Activated B cell treated with CpG ODN at 0.5 μM for 24 hours (primary cell): ENCODE measurements around the gene MED1. TPM values are rescaled to one million over a fixed set of nuclear protein-coding genes. Genes with fewer than 3 reads are reported as not detected.
"Not testable (repeated sequence)": the region's sequence is repeated elsewhere in the genome, so short reads cannot be mapped to it uniquely, and the experiment has no call there.

Source experiments
- ATAC-seq: fragments of 200-7000 bp; cut with Tn5 transposase; one replicate; pipeline ENCODE4 v1.10.0; 2021; ENCODE audit warnings: low read depth, mild to moderate bottlenecking, moderate library complexity
- CTCF ChIA-PET: fragments of 350-600 bp; sonication (Branson Sonifier 250); formaldehyde crosslinking; loops from one replicate; lab custom pipeline; 2021; ENCODE audit warnings: antibody characterized with exemption; lab: Charles Lee
- POLR2A ChIA-PET: fragments of 350-600 bp; sonication (Branson Sonifier 250); formaldehyde crosslinking; loops from one replicate; lab custom pipeline; 2021; ENCODE audit warnings: antibody characterized with exemption; lab: Charles Lee
- DNase-seq: peaks from one replicate; pipeline ENCODE4 v3.0.0; 2022
- H3K27ac Mint-ChIP-seq: one replicate; pipeline ENCODE4 v1.8.0; 2020; ENCODE audit warnings: mixed read lengths
- H3K27me3 Mint-ChIP-seq: one replicate; pipeline ENCODE4 v1.8.0; 2021; ENCODE audit warnings: mixed read lengths
- H3K36me3 Mint-ChIP-seq: one replicate; pipeline ENCODE4 v1.8.0; 2021; ENCODE audit warnings: low read depth, mixed read lengths
- H3K4me1 Mint-ChIP-seq: one replicate; pipeline ENCODE4 v1.8.0; 2021; ENCODE audit warnings: mixed read lengths
- H3K4me3 Mint-ChIP-seq: one replicate; pipeline ENCODE4 v1.8.0; 2020; ENCODE audit warnings: mild to moderate bottlenecking, mixed read lengths
- H3K9me3 Mint-ChIP-seq: one replicate; pipeline ENCODE4 v1.8.0; 2020; ENCODE audit warnings: mixed read lengths
- CTCF ChIP-seq: fragments of 200-600 bp; IDR thresholded peaks from one replicate; pipeline ENCODE4 v1.8.0; 2022; ENCODE audit warnings: antibody characterized with exemption, mild to moderate bottlenecking
- intact Hi-C: fragments of 100-400 bp; cut with micrococcal nuclease; formaldehyde crosslinking; loops from one replicate; pipeline ENCODE4 v1.15.1; 2024
- total RNA-seq: library from RNA; stranded (reverse); gene quantifications from 2 replicates; pipeline ENCODE4 v1.2.3, GENCODE V29; 2022

MED1 gene
- total RNA-seq: 59.2 and 64.3 TPM in 2 replicates

GRCh38 chr17:39450847-39451581, at the start of gene MED1:
TSS of gene MED1 (minus strand) at chr17:39451263. CDS start at chr17:39451062, 201 bp downstream.
- CTCF ChIA-PET: interaction anchor here (1.3 kb wide), 1 partner anchor 10 kb away, joined by 5 read pairs; the partner anchor contains the start of gene CDK12
- POLR2A ChIA-PET: interaction anchor here (0.6 to 3.9 kb wide), 19 partner anchors 9 to 1127 kb away, joined by 3 to 253 read pairs (median 5); partner anchors contain the start of genes CDK12, FBXL20, FBXO47 and RPL19
- peaks cover 28% of the 10 kb centered on the region for H3K4me1 Mint-ChIP-seq
- intact Hi-C loops: loop anchor here (1.0 to 2.0 kb wide), 3 partner anchors 10 to 303 kb away; partner anchors contain the start of gene CDK12
- H3K27ac Mint-ChIP-seq: peak within 1 kb of the TSS; percentile 96
- H3K4me3 Mint-ChIP-seq: peak within 1 kb of the TSS; percentile 98
- TF ChIP-seq CTCF: no peak
- no peaks in the 10 kb centered on the region for H3K9me3 Mint-ChIP-seq
- peaks cover 23% of the 10 kb centered on the region for H3K36me3 Mint-ChIP-seq
- DNase-seq: peak; percentile 76
- peak; percentile 97 for ATAC-seq
- no peaks in the 10 kb centered on the region for H3K27me3 Mint-ChIP-seq

- CTCF ChIA-PET, intact Hi-C loops, H3K4me1 Mint-ChIP-seq, DNase-seq, H3K9me3 Mint-ChIP-seq, H3K27ac Mint-ChIP-seq, ATAC-seq, H3K4me3 Mint-ChIP-seq, H3K27me3 Mint-ChIP-seq: not testable (repeated sequence)
- POLR2A ChIA-PET: interaction anchor here (0.5 kb wide), 1 partner anchor 1240 kb away, joined by 3 read pairs; no protein-coding TSS in a partner anchor
- H3K36me3 Mint-ChIP-seq: peaks cover 67% of the 10 kb centered on the region
These were observed 45.9 kb upstream of the MED1 start for GRCh38 chr17:39496921-39497320.

- Mint-ChIP-seq H3K27me3 (no peaks in the 10 kb centered on the region), H3K4me3 (no peak overlapping the region), H3K4me1 (peaks cover 18% of the 10 kb centered on the region), H3K36me3 (peaks cover 45% of the 10 kb centered on the region), H3K27ac (no peak overlapping the region), H3K9me3 (no peaks in the 10 kb centered on the region)
- POLR2A ChIA-PET: interaction anchor here (0.7 kb wide), 1 partner anchor 493 kb away, joined by 3 read pairs; the partner anchor contains the start of gene PSMD3
- TF ChIP-seq CTCF: no peak
- CTCF ChIA-PET: no interaction called here
- ATAC-seq (no peak), DNase-seq (no peak)
- intact Hi-C loops: no loop called here
These were observed 36.9 kb upstream of the MED1 start for GRCh38 chr17:39487946-39488345.

GRCh38 chr17:39487490-39487889, 36.4 kb upstream of the MED1 start:
- DNase-seq, H3K27me3 Mint-ChIP-seq, intact Hi-C loops, H3K9me3 Mint-ChIP-seq, H3K27ac Mint-ChIP-seq, H3K4me3 Mint-ChIP-seq, CTCF ChIA-PET, ATAC-seq: not testable (repeated sequence)
- POLR2A ChIA-PET: interaction anchor here (0.7 kb wide), 1 partner anchor 493 kb away, joined by 3 read pairs; the partner anchor contains the start of gene PSMD3
- peaks cover 40% of the 10 kb centered on the region for H3K36me3 Mint-ChIP-seq
- peaks cover 18% of the 10 kb centered on the region for H3K4me1 Mint-ChIP-seq

- no peak for TF ChIP-seq CTCF
- H3K27ac Mint-ChIP-seq: no peak overlapping the region
- no peak overlapping the region for H3K4me3 Mint-ChIP-seq
- H3K9me3 Mint-ChIP-seq: no peaks in the 10 kb centered on the region
- H3K36me3 Mint-ChIP-seq: peaks cover 40% of the 10 kb centered on the region
- intact Hi-C loops: no loop called here
- ChIA-PET CTCF (no interaction called here), POLR2A (interaction anchor here (1.8 kb wide), 1 partner anchor 35 kb away, joined by 8 read pairs; the partner anchor contains the start of gene MED1)
- peaks cover 18% of the 10 kb centered on the region for H3K4me1 Mint-ChIP-seq
- ATAC-seq (no peak), DNase-seq (no peak)
- no peaks in the 10 kb centered on the region for H3K27me3 Mint-ChIP-seq
These were observed 35.2 kb upstream of the MED1 start for GRCh38 chr17:39486242-39486641.

GRCh38 chr17:39485555-39485954, 34.5 kb upstream of the MED1 start:
- POLR2A ChIA-PET: interaction anchor here (0.5 to 1.8 kb wide), 3 partner anchors 33 to 390 kb away, joined by 3 to 8 read pairs (median 4); partner anchors contain the start of gene MED1
- H3K4me1 Mint-ChIP-seq: peaks cover 18% of the 10 kb centered on the region
- ATAC-seq (no peak), DNase-seq (no peak)
- H3K4me3 Mint-ChIP-seq: no peak overlapping the region
- no peaks in the 10 kb centered on the region for H3K9me3 Mint-ChIP-seq
- no peak for TF ChIP-seq CTCF
- H3K27me3 Mint-ChIP-seq: no peaks in the 10 kb centered on the region
- no peak overlapping the region for H3K27ac Mint-ChIP-seq
- peaks cover 39% of the 10 kb centered on the region for H3K36me3 Mint-ChIP-seq
- CTCF ChIA-PET: interaction anchor here (0.6 kb wide), 2 partner anchors 63 to 332 kb away, joined by 3 to 4 read pairs; no protein-coding TSS in a partner anchor
- intact Hi-C loops: loop anchor here (2.0 kb wide), 1 partner anchor 25 kb away; the partner anchor contains the start of gene CDK12
